GM12865 (cell line): Measurements from ENCODE around the gene GJB6.

Experiments used
- DNase-seq: peaks from one replicate; pipeline ENCODE4 v3.0.0; 2010; ENCODE audit warnings: low read depth
- H3K4me3 ChIP-seq: 2 replicates; pipeline ENCODE4 v1.5.1; 2011; ENCODE audit warnings: mild to moderate bottlenecking, low read depth, low read length, control low read depth
- CTCF ChIP-seq: IDR thresholded peaks from 2 replicates; pipeline ENCODE4 v1.5.1; 2011; ENCODE audit warnings: low read length, control low read depth, low read depth, inconsistent platforms; ENCODE audit not compliant: insufficient read depth; ENCODE audit errors: missing control alignments

Gene GJB6

GRCh38 chr13:20193162-20193906, 38.8 kb downstream of the GJB6 start:
- no peak for DNase-seq
- TF ChIP-seq CTCF: no peak
- peak overlapping the region; percentile 58 for H3K4me3 ChIP-seq

GRCh38 chr13:20192836-20193161, 39.3 kb downstream of the GJB6 start, which contains the start of gene GJB2:
Gene GJB2, minus strand, starts transcription at chr13:20192938. Its CDS starts 3,357 bp downstream, at chr13:20189581.
- H3K4me3 ChIP-seq: peak within 1 kb of the TSS; percentile 58
- no peak for TF ChIP-seq CTCF
- no peak for DNase-seq

GRCh38 chr13:20192158-20192835, 39.8 kb downstream of the GJB6 start:
- no peak for TF ChIP-seq CTCF
- H3K4me3 ChIP-seq: peak overlapping the region; percentile 58
- peak; percentile 63 for DNase-seq

- TF ChIP-seq CTCF: no peak
- H3K4me3 ChIP-seq: peak overlapping the region; percentile 58
- DNase-seq: peak; percentile 49
Measured at GRCh38 chr13:20191311-20192157, 40.6 kb downstream of the GJB6 start.

GRCh38 chr13:20190481-20191310, 41.4 kb downstream of the GJB6 start:
- DNase-seq: no peak
- TF ChIP-seq CTCF: no peak
- no peak overlapping the region for H3K4me3 ChIP-seq

GRCh38 chr13:20190076-20190475, 42.0 kb downstream of the GJB6 start:
- H3K4me3 ChIP-seq: no peak overlapping the region
- no peak for DNase-seq
- no peak for TF ChIP-seq CTCF
